Smooth muscle cell (in vitro differentiated cells): ENCODE data around the gene HNRNPA1. TPM values are rescaled to one million over a fixed set of nuclear protein-coding genes. Genes with fewer than 3 reads are reported as not detected.
"Not testable (repeated sequence)": the region's sequence is repeated elsewhere in the genome, so short reads cannot be mapped to it uniquely, and the experiment has no call there.

ENCODE experiments used
- DNase-seq: peaks from one replicate; lab custom pipeline; 2025; ENCODE audit not compliant: unreplicated experiment; lab: John Stamatoyannopoulos, UW
- H2AFZ ChIP-seq: fragments of 200-600 bp; sonication (generic); 2 replicates; pipeline ENCODE4 v1.6.0; 2016; ENCODE audit warnings: antibody characterized with exemption, low read depth, mild to moderate bottlenecking
- H3F3A ChIP-seq: fragments of 200-600 bp; sonication (generic); 2 replicates; pipeline ENCODE4 v1.6.0; 2017; ENCODE audit warnings: antibody characterized with exemption, low read depth
- H3K27ac ChIP-seq: fragments of 200-600 bp; sonication (generic); 2 replicates; pipeline ENCODE4 v1.5.1; 2016; ENCODE audit warnings: low read depth, mild to moderate bottlenecking
- H3K27me3 ChIP-seq: fragments of 200-600 bp; sonication (generic); 2 replicates; pipeline ENCODE4 v1.6.1; 2016; ENCODE audit warnings: low read depth, mild to moderate bottlenecking
- H3K36me3 ChIP-seq: fragments of 200-600 bp; sonication (generic); 2 replicates; pipeline ENCODE4 v1.5.1; 2016; ENCODE audit warnings: low read depth
- H3K4me1 ChIP-seq: fragments of 200-600 bp; sonication (generic); 2 replicates; pipeline ENCODE4 v1.5.1; 2016; ENCODE audit warnings: low read depth
- H3K4me2 ChIP-seq: fragments of 200-600 bp; sonication (generic); 2 replicates; pipeline ENCODE4 v1.6.0; 2016; ENCODE audit warnings: mild to moderate bottlenecking
- H3K4me3 ChIP-seq: fragments of 200-600 bp; sonication (generic); 2 replicates; pipeline ENCODE4 v1.5.1; 2016; ENCODE audit warnings: mild to moderate bottlenecking
- H3K79me2 ChIP-seq: fragments of 200-600 bp; sonication (generic); 2 replicates; pipeline ENCODE4 v1.6.0; 2016; ENCODE audit warnings: low read depth, mild to moderate bottlenecking
- H3K9ac ChIP-seq: fragments of 200-600 bp; sonication (generic); 2 replicates; pipeline ENCODE4 v1.6.0; 2016; ENCODE audit warnings: low read depth
- H3K9me3 ChIP-seq: fragments of 200-600 bp; sonication (generic); replicated peaks from 2 replicates; pipeline ENCODE4 v1.5.1; 2016; ENCODE audit warnings: low read depth
- H4K20me1 ChIP-seq: fragments of 200-600 bp; sonication (generic); 2 replicates; pipeline ENCODE4 v1.6.0; 2016; ENCODE audit warnings: low read depth
- CTCF ChIP-seq: fragments of 200-600 bp; sonication (generic); IDR thresholded peaks from 2 replicates; pipeline ENCODE4 v1.5.1; 2017; ENCODE audit warnings: borderline replicate concordance, mild to moderate bottlenecking, antibody characterized with exemption; ENCODE audit not compliant: insufficient read depth, poor library complexity, severe bottlenecking
- WGBS: methylation state at CpG from one replicate; pipeline ENCODE4 v1.1.7; 2016; ENCODE audit warnings: low lambda C conversion rate; 5-methylcytosine and 5-hydroxymethylcytosine counted together
- polyA plus RNA-seq: library from polyadenylated mRNA; unstranded; fragments of >200 nt; fragmentation: Nextera tagmentation; extraction: Ambion mirVana; gene quantifications from 2 replicates; pipeline ENCODE4 v1.2.1, GENCODE V29; 2016
- total RNA-seq: library from RNA; depleted of rRNA; stranded (reverse); fragments of >200 nt; gene quantifications from 2 replicates; pipeline ENCODE4 v1.2.3, GENCODE V29; 2014

HNRNPA1 gene
- total and polyA plus RNA-seq, 2 experiments from 2014 or later, result 378 to 440 TPM

DNA sequence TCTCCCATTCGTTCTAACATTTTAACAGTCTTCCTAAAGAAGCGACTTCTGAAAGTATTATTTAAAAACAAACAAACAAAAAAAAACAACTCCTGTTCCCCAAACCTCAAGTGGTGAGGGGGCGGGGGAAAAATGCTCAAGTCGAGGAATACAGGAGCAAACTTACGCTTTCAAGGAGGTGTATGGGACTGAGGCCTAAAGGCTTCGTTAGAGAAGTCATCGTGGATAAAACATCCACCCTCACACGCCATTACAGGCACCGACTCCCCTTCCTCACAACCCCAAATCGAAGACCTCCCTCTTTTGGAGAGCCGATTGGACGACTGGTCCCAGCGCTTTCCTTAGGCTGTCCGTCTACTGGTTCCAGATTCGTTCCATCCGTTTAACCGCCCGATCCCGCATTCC lies 1.3 kb upstream of the HNRNPA1 start:
- TF ChIP-seq CTCF, result no peak
- Histone ChIP-seq H3K9ac (peak overlapping the region; percentile 85), H3K4me2 (peak overlapping the region; percentile 89), H3K4me1 (peaks cover 34% of the 10 kb centered on the region), H3K4me3 (peak overlapping the region; percentile 74), H2AFZ (no peak overlapping the region), H3K27me3 (no peaks in the 10 kb centered on the region), H3K79me2 (peaks cover 86% of the 10 kb centered on the region), H3K36me3 (peaks cover 16% of the 10 kb centered on the region), H3K27ac (peak overlapping the region; percentile 89), H4K20me1 (peaks cover 35% of the 10 kb centered on the region), H3F3A (peaks cover 23% of the 10 kb centered on the region), H3K9me3 (no peaks in the 10 kb centered on the region)
- 1% methylated on average over 19 of the region's 19 CpGs for WGBS
- no peak for DNase-seq

DNA sequence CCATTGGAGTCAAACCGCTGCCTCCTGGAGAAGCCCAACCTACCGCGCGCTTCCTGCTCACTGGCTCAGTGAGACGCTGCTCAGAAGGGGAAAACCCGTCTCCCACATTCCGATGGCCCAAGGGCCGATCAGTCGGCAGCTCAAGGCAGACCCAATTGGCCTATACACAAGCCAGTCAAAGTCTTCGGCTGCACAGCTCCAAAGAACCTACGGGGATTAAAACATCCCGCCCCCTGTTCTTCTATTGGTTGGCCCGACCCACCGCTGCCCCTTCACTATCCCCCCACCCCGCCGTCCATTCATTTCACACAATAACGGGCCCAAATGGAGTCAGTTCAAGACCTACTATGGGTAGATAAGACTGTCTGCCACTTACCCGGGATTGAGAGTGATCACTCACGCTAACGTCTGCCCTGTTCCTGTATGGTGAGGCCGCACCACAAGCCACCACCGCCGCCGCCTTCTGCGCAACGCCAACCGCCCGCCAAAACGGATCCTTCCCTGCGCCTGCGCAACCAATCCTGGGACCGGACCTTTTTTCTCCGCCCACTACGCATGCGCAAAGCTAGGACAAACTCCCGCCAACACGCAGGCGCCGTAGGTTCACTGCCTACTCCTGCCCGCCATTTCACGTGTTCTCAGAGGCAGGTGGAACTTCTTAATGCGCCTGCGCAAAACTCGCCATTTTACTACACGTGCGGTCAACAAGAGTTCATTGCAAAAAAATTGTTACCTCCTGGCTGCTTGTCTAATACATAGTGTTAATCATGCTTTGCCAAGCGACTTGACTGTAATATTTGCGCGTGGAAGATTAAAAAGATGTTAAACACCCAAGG lies 676 bp upstream of the HNRNPA1 start, which contains the start of gene CBX5:
Gene CBX5 (minus strand): TSS at position 491 of the 836 bp plus-strand sequence. CDS start 22,472 bp downstream, outside the sequence.
- peak; percentile 97 for DNase-seq
- under 1% methylated on average over 49 of the region's 49 CpGs for WGBS
- Histone ChIP-seq H3K4me3 (peak within 1 kb of the TSS; percentile 74), H3F3A (peaks cover 24% of the 10 kb centered on the region), H3K36me3 (peaks cover 16% of the 10 kb centered on the region), H3K9me3 (no peaks in the 10 kb centered on the region), H2AFZ (peak within 1 kb of the TSS; percentile 81), H3K27ac (peak within 1 kb of the TSS; percentile 89), H3K4me2 (peak within 1 kb of the TSS; percentile 96), H3K4me1 (peaks cover 36% of the 10 kb centered on the region), H3K9ac (peak within 1 kb of the TSS; percentile 90), H3K79me2 (peaks cover 82% of the 10 kb centered on the region), H4K20me1 (peaks cover 42% of the 10 kb centered on the region), H3K27me3 (no peaks in the 10 kb centered on the region)
- TF ChIP-seq CTCF, result no peak

GRCh38 chr12:54281261-54281638 lies 724 bp downstream of the HNRNPA1 start:
- not testable (repeated sequence) for H3K9me3 ChIP-seq, DNase-seq, H2AFZ ChIP-seq, H3K27me3 ChIP-seq
- peaks cover 16% of the 10 kb centered on the region for H3K36me3 ChIP-seq
- H3K27ac ChIP-seq, result peak overlapping the region; percentile 88
- peaks cover 35% of the 10 kb centered on the region for H3F3A ChIP-seq
- H3K79me2 ChIP-seq, result peaks cover 68% of the 10 kb centered on the region
- H3K9ac ChIP-seq, result peak overlapping the region; percentile 90
- H3K4me1 ChIP-seq, result peaks cover 36% of the 10 kb centered on the region
- H4K20me1 ChIP-seq, result peaks cover 56% of the 10 kb centered on the region
- peak overlapping the region; percentile 96 for H3K4me2 ChIP-seq
- WGBS, result under 1% methylated on average over 10 of the region's 10 CpGs
- peak overlapping the region; percentile 74 for H3K4me3 ChIP-seq

- peaks cover 16% of the 10 kb centered on the region for H3K36me3 ChIP-seq
- H3K4me1 ChIP-seq, result peaks cover 36% of the 10 kb centered on the region
- peak overlapping the region; percentile 96 for H3K4me2 ChIP-seq
- H2AFZ ChIP-seq, DNase-seq, H3K27me3 ChIP-seq, H3K9me3 ChIP-seq: not testable (repeated sequence)
- H3K79me2 ChIP-seq, result peaks cover 63% of the 10 kb centered on the region
- 6% methylated on average over 4 of the region's 4 CpGs for WGBS
- peak overlapping the region; percentile 74 for H3K4me3 ChIP-seq
- peak overlapping the region; percentile 90 for H3K9ac ChIP-seq
- H3F3A ChIP-seq, result peaks cover 40% of the 10 kb centered on the region
- H3K27ac ChIP-seq, result peak overlapping the region; percentile 88
- peaks cover 60% of the 10 kb centered on the region for H4K20me1 ChIP-seq
Observed at GRCh38 chr12:54281694-54282093, 1.2 kb downstream of the HNRNPA1 start.
